H1 (cell line): Measurements from ENCODE around the gene C3AR1. TPM values are rescaled to one million over a fixed set of nuclear protein-coding genes. Genes with fewer than 3 reads are reported as not detected.

Experiments
- CTCF ChIA-PET: fragments of 300-600 bp; sonication (Branson Sonifier 250); formaldehyde crosslinking; loops from one replicate; lab custom pipeline; 2021; ENCODE audit not compliant: partially characterized antibody; lab: Charles Lee
- POLR2A ChIA-PET: fragments of 300-600 bp; sonication (Branson Sonifier 250); formaldehyde crosslinking; loops from one replicate; lab custom pipeline; 2021; ENCODE audit warnings: inconsistent platforms; ENCODE audit not compliant: partially characterized antibody; lab: Charles Lee
- DNase-seq, 2 experiments: peaks; one replicate each; pipeline versions ENCODE4 v3.0.0 to v3.0.0-alpha.2; 2010 to 2022; ENCODE audit warnings: low spot score in 2 of 2, low read depth in 1 of 2, mixed read lengths in 1 of 2
- FAIRE-seq: peaks from 2 replicates; lab custom pipeline; 2011; peaks lifted over from hg19 to GRCh38; lab: Jason Lieb, UNC
- H2AFZ ChIP-seq: 2 replicates; pipeline ENCODE4 v1.8.1; 2012; ENCODE audit warnings: low read length, inconsistent platforms
- H2AK5ac ChIP-seq: 2 replicates; pipeline ENCODE4 v1.6.1; 2013; ENCODE audit warnings: low read depth, low read length
- H2BK120ac ChIP-seq: replicated peaks from 2 replicates; pipeline ENCODE3; 2013; ENCODE audit warnings: low read depth, low read length, inconsistent platforms
- H2BK12ac ChIP-seq: 2 replicates; pipeline ENCODE4 v1.6.1; 2013; ENCODE audit warnings: low read depth, low read length
- H2BK15ac ChIP-seq: 2 replicates; pipeline ENCODE4 v1.6.1; 2013; ENCODE audit warnings: low read length
- H2BK20ac ChIP-seq: 2 replicates; pipeline ENCODE4 v1.6.1; 2013; ENCODE audit warnings: low read length
- H2BK5ac ChIP-seq: 2 replicates; pipeline ENCODE4 v1.6.1; 2013; ENCODE audit warnings: low read depth, low read length
- H3K14ac ChIP-seq: 2 replicates; pipeline ENCODE4 v1.6.1; 2013; ENCODE audit warnings: inconsistent platforms; ENCODE audit not compliant: insufficient read length
- H3K18ac ChIP-seq: 2 replicates; pipeline ENCODE4 v1.6.1; 2013; ENCODE audit warnings: low read length; ENCODE audit errors: extremely low read depth
- H3K23ac ChIP-seq: 2 replicates; pipeline ENCODE4 v1.6.1; 2013; ENCODE audit warnings: inconsistent platforms; ENCODE audit not compliant: insufficient read length
- H3K23me2 ChIP-seq: 2 replicates; pipeline ENCODE4 v1.6.1; 2013; ENCODE audit warnings: low read depth, low read length
- H3K27ac ChIP-seq: 2 replicates; pipeline ENCODE4 v1.6.1; 2011; ENCODE audit warnings: low read depth, low read length, inconsistent platforms
- H3K27me3 ChIP-seq, 4 experiments: replicated peaks in 1 of 4; 1 replicate in 1 of 4; 2 replicates in 3 of 4; pipeline versions ENCODE4 v1.6.1 to v1.8.1; 2011 to 2013; ENCODE audit warnings: low read length in 3 of 4, mild to moderate bottlenecking in 3 of 4, inconsistent platforms in 2 of 4, mixed read lengths in 2 of 4, moderate library complexity in 1 of 4; ENCODE audit not compliant: control insufficient read depth in 3 of 4, insufficient read depth in 3 of 4; ENCODE audit errors: extremely low read depth in 1 of 4
- H3K36me3 ChIP-seq, 4 experiments: 2 replicates each; pipeline versions ENCODE4 v1.6.1 to v1.8.1; 2011 to 2013; ENCODE audit warnings: mild to moderate bottlenecking in 4 of 4, low read length in 3 of 4, moderate library complexity in 2 of 4, control low read depth in 1 of 4, inconsistent platforms in 1 of 4; ENCODE audit not compliant: insufficient read depth in 4 of 4, control insufficient read depth in 2 of 4
- H3K4ac ChIP-seq: replicated peaks from 2 replicates; pipeline ENCODE3; 2013; ENCODE audit warnings: low read length, low read depth, mixed read lengths, inconsistent platforms; ENCODE audit not compliant: insufficient read length
- H3K4me1 ChIP-seq, 4 experiments: replicated peaks in 1 of 4; 1 replicate in 1 of 4; 2 replicates in 3 of 4; pipeline versions ENCODE4 v1.6.1 to v1.8.1; 2011 to 2013; ENCODE audit warnings: low read length in 3 of 4, inconsistent platforms in 2 of 4, mixed read lengths in 1 of 4; ENCODE audit not compliant: insufficient read depth in 4 of 4, control insufficient read depth in 3 of 4
- H3K4me2 ChIP-seq, 2 experiments: 2 replicates each; pipeline versions ENCODE4 v1.6.1 to v1.8.1; 2011 to 2013; ENCODE audit warnings: low read depth in 2 of 2, low read length in 2 of 2, control low read depth in 1 of 2, inconsistent platforms in 1 of 2, mild to moderate bottlenecking in 1 of 2; ENCODE audit not compliant: insufficient read depth in 1 of 2
- H3K4me3 ChIP-seq, 4 experiments: fragments of 200-600, 300-600 bp in 1 of 4; sonication (generic), shearing (Covaris generic), sonication (Bioruptor Twin) in 1 of 4; 2 replicates each; pipeline versions ENCODE4 v1.5.1 to v1.8.1; 2011 to 2016; ENCODE audit warnings: low read length in 4 of 4, low read depth in 3 of 4, control low read depth in 2 of 4, inconsistent platforms in 2 of 4, mild to moderate bottlenecking in 2 of 4, mixed read lengths in 1 of 4, moderate library complexity in 1 of 4; ENCODE audit not compliant: insufficient read depth in 2 of 4; ENCODE audit errors: extremely low read depth in 1 of 4
- H3K56ac ChIP-seq: replicated peaks from 2 replicates; pipeline ENCODE3; 2013; ENCODE audit warnings: low read depth, mild to moderate bottlenecking, mixed read lengths, low read length, inconsistent platforms; ENCODE audit not compliant: insufficient read length
- H3K79me1 ChIP-seq: 2 replicates; pipeline ENCODE4 v1.6.1; 2013; ENCODE audit warnings: low read depth, low read length, control low read depth
- H3K79me2 ChIP-seq, 2 experiments: 2 replicates each; pipeline versions ENCODE4 v1.6.1 to v1.8.1; 2012 to 2013; ENCODE audit warnings: low read length in 2 of 2, mild to moderate bottlenecking in 2 of 2, inconsistent platforms in 1 of 2; ENCODE audit not compliant: insufficient read depth in 2 of 2, control insufficient read depth in 1 of 2
- H3K9ac ChIP-seq, 4 experiments: replicated peaks in 1 of 4; 1 replicate in 1 of 4; 2 replicates in 3 of 4; pipeline versions ENCODE4 v1.6.1 to v1.8.1; 2011 to 2013; ENCODE audit warnings: low read depth in 3 of 4, low read length in 3 of 4, control low read depth in 2 of 4, mild to moderate bottlenecking in 2 of 4, moderate library complexity in 2 of 4, inconsistent platforms in 1 of 4; ENCODE audit errors: extremely low read depth in 1 of 4
- H3K9me3 ChIP-seq, 2 experiments: 2 replicates each; pipeline versions ENCODE4 v1.6.1 to v1.8.1; 2012 to 2013; ENCODE audit warnings: mild to moderate bottlenecking in 2 of 2, moderate library complexity in 2 of 2, control low read depth in 1 of 2, inconsistent platforms in 1 of 2, low read depth in 1 of 2, low read length in 1 of 2, mixed read lengths in 1 of 2; ENCODE audit not compliant: insufficient read depth in 2 of 2
- H4K20me1 ChIP-seq, 2 experiments: replicated peaks in 1 of 2; 2 replicates each; pipeline versions ENCODE3 to v1.8.1; 2011 to 2013; ENCODE audit warnings: inconsistent platforms in 2 of 2, low read length in 2 of 2, mild to moderate bottlenecking in 1 of 2; ENCODE audit not compliant: insufficient read depth in 2 of 2, control insufficient read depth in 1 of 2
- H4K5ac ChIP-seq: 2 replicates; pipeline ENCODE4 v1.6.1; 2013; ENCODE audit warnings: low read length, low read depth, mixed read lengths, inconsistent platforms; ENCODE audit not compliant: insufficient read length
- H4K8ac ChIP-seq: 2 replicates; pipeline ENCODE4 v1.8.0; 2013; ENCODE audit warnings: mild to moderate bottlenecking, moderate library complexity, low read length, inconsistent platforms; ENCODE audit not compliant: insufficient read depth; ENCODE audit errors: extremely low read depth
- H4K91ac ChIP-seq: replicated peaks from 2 replicates; pipeline ENCODE3; 2013; ENCODE audit warnings: low read length, mixed read lengths, inconsistent platforms; ENCODE audit not compliant: insufficient read length
- CEBPB ChIP-seq: IDR thresholded peaks from 2 replicates; pipeline ENCODE4 v1.6.1; 2012; ENCODE audit warnings: low read depth, low read length
- CTBP2 ChIP-seq: IDR thresholded peaks from 2 replicates; pipeline ENCODE4 v1.7.0; 2011; ENCODE audit warnings: borderline replicate concordance, mild to moderate bottlenecking, moderate library complexity, mixed read lengths, low read length; ENCODE audit not compliant: insufficient read depth, insufficient read length
- JUND ChIP-seq: IDR thresholded peaks from 2 replicates; pipeline ENCODE4 v1.6.1; 2011; ENCODE audit warnings: mild to moderate bottlenecking, improper control_type of control experiment, low read length
- RBBP5 ChIP-seq: IDR thresholded peaks from 2 replicates; pipeline ENCODE4 v1.7.1; 2012; ENCODE audit warnings: low read depth, mild to moderate bottlenecking, inconsistent platforms, low read length, moderate library complexity, borderline replicate concordance
- RFX5 ChIP-seq: IDR thresholded peaks from 2 replicates; pipeline ENCODE4 v1.6.1; 2011; ENCODE audit warnings: low read depth, low read length, improper control_type of control experiment, borderline replicate concordance
- RNF2 ChIP-seq: fragments of 200-900, 300-1000 bp; sonication (generic); IDR thresholded peaks from 2 replicates; pipeline ENCODE4 v1.7.1; 2016; ENCODE audit warnings: borderline replicate concordance, low read depth, mild to moderate bottlenecking, antibody characterized with exemption, low read length; ENCODE audit not compliant: poor library complexity, severe bottlenecking; ENCODE audit errors: missing control alignments
- polyA plus RNA-seq, 7 experiments: library from polyadenylated mRNA; depleted of rRNA in 3 of 7; stranded (reverse) in 5 of 7; unstranded in 2 of 7; fragments of >200 nt in 5 of 7; fragments of 200-250 nt in 2 of 7; gene quantifications; 1 replicate in 5 of 7; 2 replicates in 1 of 7; 4 replicates in 1 of 7; pipeline versions ENCODE4 v1.2.1 to v1.2.3, GENCODE V29; 2011 to 2013; ENCODE audit warnings: missing spikeins in 2 of 7, mixed read lengths in 2 of 7
- total RNA-seq: library from RNA; stranded (reverse); fragmentation: NEBNext Ultra II Directional; extraction: Animal tissue kit (Norgen Biotek cat#: 25700); gene quantifications from 2 replicates; pipeline ENCODE4 v1.2.1, GENCODE V29; 2021

The C3AR1 gene
- total and polyA plus RNA-seq, 2 of the 8 experiments (the other 6 are each of a cell fraction or from before 2014, with no cell fraction given), result not detected

DNA sequence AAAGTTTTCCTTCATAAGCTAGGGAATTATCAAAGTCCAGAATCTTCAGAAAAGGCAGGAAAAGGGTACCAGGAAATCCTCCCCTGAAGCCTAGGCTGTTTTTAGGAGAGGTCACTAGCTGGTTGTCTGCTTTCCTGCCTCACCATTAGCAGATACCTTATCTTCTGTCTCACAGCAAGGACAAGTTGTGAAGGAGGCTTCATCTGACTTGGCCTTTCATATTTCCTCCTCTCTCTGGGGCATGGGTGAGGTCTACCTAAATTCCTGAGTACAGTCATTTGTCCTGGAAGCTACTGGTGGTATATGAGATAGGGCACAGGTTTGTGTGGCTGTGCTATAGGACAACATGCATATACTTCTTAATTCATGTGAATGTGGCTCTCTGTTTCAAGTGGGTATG is 31.4 kb downstream of the C3AR1 start:
- H3K14ac ChIP-seq, result no peak overlapping the region
- no peak overlapping the region for H2AFZ ChIP-seq
- no peak overlapping the region for H3K4ac ChIP-seq
- H3K27me3 ChIP-seq, result no peaks in the 10 kb centered on the region
- H2BK15ac ChIP-seq, result no peak overlapping the region
- H3K27ac ChIP-seq, result no peak overlapping the region
- TF ChIP-seq JUND (no peak), CTBP2 (no peak), RNF2 (no peak), RFX5 (no peak), RBBP5 (no peak), CEBPB (no peak)
- no peaks in the 10 kb centered on the region for H3K9me3 ChIP-seq
- POLR2A ChIA-PET, result no interaction called here
- H3K4me3 ChIP-seq, result 0 out of 8 replicates have a peak overlapping the region, but pooled peaks of 1 of the 4 experiments have one; percentile 91
- H3K9ac ChIP-seq, result no peak overlapping the region
- H3K79me1 ChIP-seq, result peaks cover 5% of the 10 kb centered on the region; the same call in 1 of the 2 replicates
- H3K18ac ChIP-seq, result no peak overlapping the region
- peaks cover 0 to 21% of the 10 kb centered on the region in 2 experiments; a peak in 1 of 4 replicates for H3K79me2 ChIP-seq
- CTCF ChIA-PET, result no interaction called here
- no peak overlapping the region for H2BK5ac ChIP-seq
- no peak for DNase-seq
- peaks cover 23% of the 10 kb centered on the region for H3K23me2 ChIP-seq
- no peak overlapping the region for H4K91ac ChIP-seq
- peaks cover 0 to 2% of the 10 kb centered on the region in 2 experiments for H4K20me1 ChIP-seq
- no peak overlapping the region for H2BK20ac ChIP-seq
- H4K8ac ChIP-seq, result no peak overlapping the region
- no peaks in the 10 kb centered on the region for H3K36me3 ChIP-seq
- H2BK120ac ChIP-seq, result no peak overlapping the region
- no peak overlapping the region for H3K56ac ChIP-seq
- H3K4me2 ChIP-seq, result peak overlapping the region; percentile 11 to 82; a peak in 1 of 4 replicates
- H3K4me1 ChIP-seq, result peaks cover 21 to 39% (median 30%) of the 10 kb centered on the region in 4 experiments
- FAIRE-seq, result no peak
- H2AK5ac ChIP-seq, result no peak overlapping the region; the same call in 1 of the 2 replicates
- no peak overlapping the region for H3K23ac ChIP-seq
- no peak overlapping the region for H4K5ac ChIP-seq
- H2BK12ac ChIP-seq, result peak overlapping the region; percentile 3; the same call in 1 of the 2 replicates
